Choroid plexus epithelial cell (primary cell): ENCODE measurements around the gene GPX1.

ENCODE experiments used
- DNase-seq: peaks from one replicate; pipeline ENCODE4 v3.0.0-alpha.2; 2010; ENCODE audit warnings: low read depth
- H3K4me3 ChIP-seq: 2 replicates; pipeline ENCODE4 v1.5.1; 2011; ENCODE audit warnings: low read depth, mild to moderate bottlenecking, control low read depth, low read length, moderate library complexity
- CTCF ChIP-seq: conservative IDR thresholded peaks from 2 replicates; pipeline ENCODE4 v1.5.1; 2011; ENCODE audit warnings: low read depth, mild to moderate bottlenecking, control low read depth, inconsistent platforms, low read length, moderate library complexity

GPX1 gene

GRCh38 chr3:49327485-49327884, 30.7 kb downstream of the GPX1 start:
- no peak overlapping the region for H3K4me3 ChIP-seq
- TF ChIP-seq CTCF: peak; percentile 32
- DNase-seq: no peak

GRCh38 chr3:49324768-49325167, 33.4 kb downstream of the GPX1 start:
- no peak for DNase-seq
- no peak for TF ChIP-seq CTCF
- H3K4me3 ChIP-seq: no peak overlapping the region

DNA sequence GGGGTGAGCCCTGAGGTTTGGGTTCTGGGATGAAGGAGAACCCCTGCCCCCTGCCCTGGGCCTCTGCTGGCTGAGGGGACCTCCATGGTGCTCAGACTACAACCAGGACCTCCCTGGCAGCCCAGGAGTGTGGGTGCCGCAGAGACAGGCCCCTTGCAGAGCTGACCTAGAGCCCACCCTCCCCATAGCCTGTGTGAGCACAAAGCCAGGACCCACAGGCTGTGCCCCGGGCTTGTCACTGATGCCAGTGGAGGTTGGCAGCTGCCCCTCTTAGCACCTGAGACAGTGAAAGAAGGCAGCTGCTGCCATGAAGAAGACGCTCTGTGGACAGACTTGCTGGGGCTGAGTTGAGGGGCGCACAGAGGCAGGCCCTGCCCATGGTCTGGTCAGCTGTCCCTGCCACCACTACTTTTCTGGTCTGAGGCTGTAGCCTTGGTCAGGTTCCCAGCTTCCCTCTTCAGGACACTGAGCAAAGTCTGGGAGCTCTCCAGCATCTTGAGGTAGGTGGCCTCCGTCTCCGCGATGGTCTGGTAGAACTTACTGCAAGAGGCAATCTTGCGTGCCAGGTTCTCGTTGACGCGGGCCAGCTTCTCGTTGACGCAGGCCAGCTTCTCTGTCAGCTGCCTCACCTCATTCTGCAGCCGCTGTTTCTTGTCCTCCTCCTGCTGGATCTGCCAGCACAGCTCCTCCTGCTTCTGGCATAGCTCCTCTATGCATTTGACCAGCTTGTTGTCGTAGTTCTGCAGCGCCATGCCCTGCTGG, 41.3 kb downstream of the GPX1 start:
- DNase-seq: no peak
- H3K4me3 ChIP-seq: no peak overlapping the region
- TF ChIP-seq CTCF: no peak

DNA sequence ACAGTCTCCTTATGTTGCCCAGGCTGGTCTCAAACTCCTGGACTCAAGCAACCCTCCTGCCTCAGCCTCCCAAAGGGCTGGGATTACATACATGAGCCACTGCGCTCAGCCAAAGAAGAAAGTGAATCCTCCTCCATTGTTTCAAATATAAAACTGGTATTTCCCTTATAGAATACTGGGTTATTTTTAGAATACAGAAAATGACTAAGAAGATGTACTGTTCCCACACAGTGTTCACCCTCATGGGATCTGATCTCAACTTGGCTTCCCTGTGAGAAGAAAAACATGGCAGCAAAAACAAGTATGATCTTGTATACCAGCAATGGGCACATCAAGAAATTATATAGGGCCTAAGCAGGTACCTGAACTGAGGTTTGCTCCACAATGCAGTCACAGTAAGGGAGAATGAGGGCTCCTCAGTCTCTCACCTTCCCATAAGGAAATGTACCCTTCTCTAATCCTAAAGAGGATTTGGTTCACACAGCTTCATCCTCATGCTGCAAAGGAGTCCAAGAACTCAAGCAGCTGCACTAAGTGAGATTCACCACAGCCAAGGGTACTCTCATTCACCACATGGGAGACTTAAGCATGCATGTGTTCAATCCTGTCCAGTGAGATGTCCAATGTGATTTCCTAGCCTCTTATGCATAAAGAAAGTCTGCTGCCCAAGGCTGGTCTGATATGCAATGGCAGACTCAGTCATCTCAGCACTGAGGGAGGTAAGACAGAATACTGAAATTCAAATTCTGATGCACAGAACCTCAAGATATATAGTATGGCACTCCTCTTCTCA, 44.1 kb downstream of the GPX1 start:
- no peak overlapping the region for H3K4me3 ChIP-seq
- DNase-seq: peak; percentile 74
- no peak for TF ChIP-seq CTCF

GRCh38 chr3:49311283-49311682, 46.9 kb downstream of the GPX1 start:
- TF ChIP-seq CTCF: no peak
- H3K4me3 ChIP-seq: no peak overlapping the region

DNA sequence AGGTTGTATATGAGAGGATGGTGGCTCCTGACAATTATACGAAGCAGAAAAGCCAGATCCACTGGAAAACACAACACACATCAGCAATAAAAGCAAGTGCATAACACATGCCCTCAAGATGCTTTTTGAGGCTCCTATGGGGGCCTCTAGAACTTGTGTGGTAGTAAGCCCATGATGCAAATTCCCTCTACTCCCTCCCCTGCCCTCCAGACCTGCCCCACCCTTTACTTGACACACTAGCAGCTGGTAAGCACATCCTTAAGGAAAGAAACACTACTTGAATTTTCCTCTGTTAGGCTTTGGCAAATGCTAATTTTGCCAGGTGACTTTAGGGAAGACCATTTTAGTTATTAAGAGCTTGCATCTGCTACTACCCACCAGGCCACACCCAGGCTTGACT, 47.5 kb downstream of the GPX1 start:
- DNase-seq: no peak
- no peak for TF ChIP-seq CTCF
- H3K4me3 ChIP-seq: no peak overlapping the region

More at GRCh38 chr3:49311283-49311682, 46.9 kb downstream of the GPX1 start:
- DNase-seq: no peak
